Bronchial epithelial cell (primary cell): ENCODE results near the gene PFDN1. TPM values are rescaled to one million over a fixed set of nuclear protein-coding genes. Genes with fewer than 3 reads are reported as not detected.

Source experiments
- DNase-seq: peaks from one replicate; pipeline ENCODE4 v3.0.0-alpha.2; 2010; ENCODE audit warnings: low read depth
- FAIRE-seq: peaks from 2 replicates; lab custom pipeline; 2011; peaks lifted over from hg19 to GRCh38; lab: Jason Lieb, UNC
- H3K27me3 ChIP-seq: 2 replicates; pipeline ENCODE4 v1.5.1; 2011; ENCODE audit warnings: low read length; ENCODE audit not compliant: control insufficient read depth, insufficient read depth
- H3K36me3 ChIP-seq: 2 replicates; pipeline ENCODE4 v1.5.1; 2011; ENCODE audit warnings: low read length; ENCODE audit not compliant: control insufficient read depth, insufficient read depth
- H3K4me3 ChIP-seq: 2 replicates; pipeline ENCODE4 v1.5.1; 2011; ENCODE audit warnings: mild to moderate bottlenecking, low read depth, low read length, control low read depth
- CTCF ChIP-seq: IDR thresholded peaks from 2 replicates; pipeline ENCODE4 v1.5.1; 2011; ENCODE audit warnings: mild to moderate bottlenecking, moderate library complexity, low read length, control low read depth, inconsistent platforms; ENCODE audit not compliant: insufficient read depth, severe bottlenecking
- total RNA-seq: library from RNA; depleted of rRNA; stranded (reverse); fragments of >200 nt; gene quantifications from 2 replicates; pipeline ENCODE4 v1.2.1, GENCODE V29; 2014

The PFDN1 gene
- total RNA-seq, 1 donor from 2014 or later, result 34.5 TPM

- no peak overlapping the region for H3K4me3 ChIP-seq
- no peak for TF ChIP-seq CTCF
- H3K27me3 ChIP-seq, result no peaks in the 10 kb centered on the region
- peak; percentile 94 for FAIRE-seq
- H3K36me3 ChIP-seq, result no peaks in the 10 kb centered on the region
- DNase-seq, result no peak
Measured at GRCh38 chr5:140266471-140267200, 36.3 kb downstream of the PFDN1 start.

- no peak for FAIRE-seq
- DNase-seq, result no peak
- no peak overlapping the region for H3K4me3 ChIP-seq
Measured at GRCh38 chr5:140265845-140266244, 37.1 kb downstream of the PFDN1 start.

GRCh38 chr5:140262839-140263238 is 40.1 kb downstream of the PFDN1 start:
- Histone ChIP-seq H3K27me3 (no peaks in the 10 kb centered on the region), H3K36me3 (no peaks in the 10 kb centered on the region), H3K4me3 (no peak overlapping the region)
- TF ChIP-seq CTCF, result no peak
- no peak for DNase-seq
- no peak for FAIRE-seq

More at GRCh38 chr5:140265845-140266244, 37.1 kb downstream of the PFDN1 start:
- Histone ChIP-seq H3K36me3 (no peaks in the 10 kb centered on the region), H3K27me3 (no peaks in the 10 kb centered on the region)
- TF ChIP-seq CTCF, result no peak

- Histone ChIP-seq H3K4me3 (no peak overlapping the region), H3K27me3 (no peaks in the 10 kb centered on the region), H3K36me3 (no peaks in the 10 kb centered on the region)
- DNase-seq (no peak), FAIRE-seq (no peak)
- no peak for TF ChIP-seq CTCF
Measured at GRCh38 chr5:140262221-140262620, 40.7 kb downstream of the PFDN1 start.

GRCh38 chr5:140261403-140262171 is 41.3 kb downstream of the PFDN1 start:
- H3K4me3 ChIP-seq, result no peak overlapping the region
- TF ChIP-seq CTCF, result no peak
- H3K36me3 ChIP-seq, result no peaks in the 10 kb centered on the region
- DNase-seq, result peak; percentile 90
- FAIRE-seq, result no peak
- no peaks in the 10 kb centered on the region for H3K27me3 ChIP-seq
